Measurements from ENCODE around the gene ZBTB38. TPM values are rescaled to one million over a fixed set of nuclear protein-coding genes. Genes with fewer than 3 reads are reported as not detected.
A peak's percentile ranks its signal among the peaks of the same experiment; 100 is the strongest.

ZBTB38 gene
- total RNA-seq, 1 donor from 2014 or later, result 46.7 TPM

- Mint-ChIP-seq H3K36me3 (peaks cover 5% of the 10 kb centered on the region), H3K27me3 (ENCODE audit: low read depth) (no peaks in the 10 kb centered on the region), H3K27ac (no peak overlapping the region), H3K4me3 (no peak overlapping the region), H3K9me3 (peaks cover 4% of the 10 kb centered on the region), H3K4me1 (peaks cover 33% of the 10 kb centered on the region)
- no peak for DNase-seq (ENCODE audit: low spot score in 2 of 2, unreplicated experiment in 2 of 2)
- TF ChIP-seq, protein P1, sequence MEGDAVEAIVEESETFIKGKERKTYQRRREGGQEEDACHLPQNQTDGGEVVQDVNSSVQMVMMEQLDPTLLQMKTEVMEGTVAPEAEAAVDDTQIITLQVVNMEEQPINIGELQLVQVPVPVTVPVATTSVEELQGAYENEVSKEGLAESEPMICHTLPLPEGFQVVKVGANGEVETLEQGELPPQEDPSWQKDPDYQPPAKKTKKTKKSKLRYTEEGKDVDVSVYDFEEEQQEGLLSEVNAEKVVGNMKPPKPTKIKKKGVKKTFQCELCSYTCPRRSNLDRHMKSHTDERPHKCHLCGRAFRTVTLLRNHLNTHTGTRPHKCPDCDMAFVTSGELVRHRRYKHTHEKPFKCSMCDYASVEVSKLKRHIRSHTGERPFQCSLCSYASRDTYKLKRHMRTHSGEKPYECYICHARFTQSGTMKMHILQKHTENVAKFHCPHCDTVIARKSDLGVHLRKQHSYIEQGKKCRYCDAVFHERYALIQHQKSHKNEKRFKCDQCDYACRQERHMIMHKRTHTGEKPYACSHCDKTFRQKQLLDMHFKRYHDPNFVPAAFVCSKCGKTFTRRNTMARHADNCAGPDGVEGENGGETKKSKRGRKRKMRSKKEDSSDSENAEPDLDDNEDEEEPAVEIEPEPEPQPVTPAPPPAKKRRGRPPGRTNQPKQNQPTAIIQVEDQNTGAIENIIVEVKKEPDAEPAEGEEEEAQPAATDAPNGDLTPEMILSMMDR (IDR thresholded peaks at IDR 0.05; ENCODE audit: unreplicated experiment), result no peak
Measured at GRCh38 chr3:141362736-141363135, 5.6 kb upstream of the ZBTB38 start.

DNA sequence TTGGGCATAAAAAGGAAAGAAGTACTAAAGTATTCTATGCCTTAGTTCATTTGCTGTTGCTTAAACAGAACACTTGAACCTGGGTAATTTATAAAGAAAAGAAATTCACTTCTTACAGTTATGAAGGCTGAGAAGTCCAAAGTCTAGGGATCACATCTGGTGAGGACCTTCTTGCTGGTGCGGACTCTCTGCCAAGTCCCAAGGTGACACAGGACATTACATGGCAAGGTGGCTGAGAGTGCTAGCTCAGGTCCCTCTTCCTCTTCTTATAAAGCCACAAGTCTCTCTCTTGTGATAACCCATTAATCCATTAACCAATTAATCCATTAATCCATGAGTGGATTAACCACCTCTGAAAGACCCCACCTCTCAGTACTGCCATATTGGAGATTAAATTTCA is 3.1 kb upstream of the ZBTB38 start:
- peaks cover 58% of the 10 kb centered on the region for H3K4me1 Mint-ChIP-seq
- H3K36me3 Mint-ChIP-seq, result peaks cover 5% of the 10 kb centered on the region
- no peak overlapping the region for H3K4me3 Mint-ChIP-seq
- H3K27ac Mint-ChIP-seq, result peak overlapping the region; percentile 99
- TF ChIP-seq, protein P1 (IDR thresholded peaks at IDR 0.05; ENCODE audit: unreplicated experiment), result no peak
- peaks cover 4% of the 10 kb centered on the region for H3K9me3 Mint-ChIP-seq
- no peaks in the 10 kb centered on the region for H3K27me3 Mint-ChIP-seq (ENCODE audit: low read depth)
- no peak for DNase-seq (ENCODE audit: low spot score in 2 of 2, unreplicated experiment in 2 of 2)

- H3K36me3 Mint-ChIP-seq, result peaks cover 7% of the 10 kb centered on the region
- peaks cover 50% of the 10 kb centered on the region for H3K4me1 Mint-ChIP-seq
- H3K27me3 Mint-ChIP-seq (ENCODE audit: low read depth), result no peaks in the 10 kb centered on the region
- H3K27ac Mint-ChIP-seq, result peak overlapping the region; percentile 99
- H3K9me3 Mint-ChIP-seq, result peaks cover 4% of the 10 kb centered on the region
- no peak overlapping the region for H3K4me3 Mint-ChIP-seq
- TF ChIP-seq, protein P1 (IDR thresholded peaks at IDR 0.05; ENCODE audit: unreplicated experiment), result no peak
- DNase-seq (ENCODE audit: low spot score in 2 of 2, unreplicated experiment in 2 of 2), result no peak
Measured at GRCh38 chr3:141366285-141367037, 1.8 kb upstream of the ZBTB38 start.

- Mint-ChIP-seq H3K9me3 (peaks cover 4% of the 10 kb centered on the region), H3K27ac (peak overlapping the region; percentile 99), H3K36me3 (peaks cover 7% of the 10 kb centered on the region), H3K4me3 (no peak overlapping the region), H3K4me1 (peaks cover 49% of the 10 kb centered on the region), H3K27me3 (ENCODE audit: low read depth) (no peaks in the 10 kb centered on the region)
- TF ChIP-seq, protein P1 (IDR thresholded peaks at IDR 0.05; ENCODE audit: unreplicated experiment), result no peak
- DNase-seq (ENCODE audit: low spot score in 2 of 2, unreplicated experiment in 2 of 2), result no peak
Measured at GRCh38 chr3:141367038-141367730, 1.1 kb upstream of the ZBTB38 start.

DNA sequence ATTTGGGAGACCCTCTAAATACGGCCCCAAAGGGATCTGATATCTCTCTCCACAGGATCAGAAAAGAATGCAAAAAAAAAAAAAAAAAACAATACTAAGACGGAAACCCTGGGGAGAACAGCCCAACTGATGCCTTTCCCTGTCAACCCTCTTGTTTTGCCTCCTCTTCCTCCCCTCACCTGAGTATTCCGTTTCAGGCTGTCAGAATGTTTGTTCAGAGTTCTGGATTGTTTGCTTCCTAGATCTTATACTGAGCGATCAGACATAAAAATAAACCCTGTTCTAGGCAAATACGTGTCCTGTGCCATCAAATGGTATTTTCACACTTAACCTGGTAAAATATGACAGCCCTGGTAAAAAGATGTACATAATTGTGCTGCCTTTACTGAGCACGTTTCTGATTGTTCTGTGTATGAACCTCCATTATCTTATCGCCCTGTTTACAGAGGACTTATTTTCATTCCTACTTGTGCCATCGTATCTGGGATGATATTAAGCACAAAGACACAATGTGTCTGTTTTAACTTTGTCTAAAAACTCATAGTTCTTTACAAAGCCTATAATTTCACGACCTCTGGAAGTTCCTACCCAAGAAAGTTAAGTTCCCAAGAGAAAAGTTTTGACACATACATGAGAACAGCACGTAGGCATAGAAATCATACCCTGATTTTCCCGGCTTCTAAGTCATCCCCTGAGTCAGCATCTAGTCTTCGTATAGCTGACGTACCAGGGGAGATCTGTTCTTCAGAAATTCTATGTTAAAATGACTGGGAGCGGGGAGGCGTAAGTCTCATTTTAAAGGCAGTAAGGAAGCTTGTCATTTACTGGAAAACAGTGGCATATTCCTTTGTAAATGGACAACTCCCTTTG is 856 bp downstream of the ZBTB38 start:
- H3K27ac Mint-ChIP-seq, result peak overlapping the region; percentile 99
- H3K27me3 Mint-ChIP-seq (ENCODE audit: low read depth), result no peaks in the 10 kb centered on the region
- TF ChIP-seq, protein P1 (IDR thresholded peaks at IDR 0.05; ENCODE audit: unreplicated experiment), result no peak
- no peaks in the 10 kb centered on the region for H3K9me3 Mint-ChIP-seq
- H3K4me1 Mint-ChIP-seq, result peaks cover 49% of the 10 kb centered on the region
- peak overlapping the region; percentile 40 for H3K4me3 Mint-ChIP-seq
- DNase-seq (ENCODE audit: low spot score in 2 of 2, unreplicated experiment in 2 of 2), result no peak
- peaks cover 2% of the 10 kb centered on the region for H3K36me3 Mint-ChIP-seq

Data from mesothelial cell of epicardium (in vitro differentiated cells).